ENCODE results near the gene CASK.

DNA sequence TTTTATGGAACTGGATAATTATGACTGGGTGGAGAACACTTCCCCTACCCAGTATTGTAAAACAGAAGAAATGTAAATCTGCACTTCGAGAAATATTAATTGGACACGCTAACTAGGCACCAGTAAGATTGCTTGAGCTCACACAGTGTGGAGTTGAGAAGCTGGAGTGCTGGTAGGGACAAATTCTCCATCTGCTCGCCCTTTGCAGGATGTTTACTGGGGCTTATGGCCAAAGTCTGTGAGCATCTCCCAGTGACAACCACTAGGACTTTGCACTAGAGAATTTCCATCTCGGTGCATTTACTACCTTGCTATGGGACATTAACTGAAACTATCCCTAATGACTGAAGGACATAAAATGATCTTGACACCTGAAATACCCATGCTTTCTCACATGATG is 268.3 kb downstream of the CASK start:
- no peak for TF ChIP-seq ZNF263 (CRISPR knock-in tag; IDR thresholded peaks at IDR 0.05; ENCODE audit: low read depth)
- TF ChIP-seq, protein P1, sequence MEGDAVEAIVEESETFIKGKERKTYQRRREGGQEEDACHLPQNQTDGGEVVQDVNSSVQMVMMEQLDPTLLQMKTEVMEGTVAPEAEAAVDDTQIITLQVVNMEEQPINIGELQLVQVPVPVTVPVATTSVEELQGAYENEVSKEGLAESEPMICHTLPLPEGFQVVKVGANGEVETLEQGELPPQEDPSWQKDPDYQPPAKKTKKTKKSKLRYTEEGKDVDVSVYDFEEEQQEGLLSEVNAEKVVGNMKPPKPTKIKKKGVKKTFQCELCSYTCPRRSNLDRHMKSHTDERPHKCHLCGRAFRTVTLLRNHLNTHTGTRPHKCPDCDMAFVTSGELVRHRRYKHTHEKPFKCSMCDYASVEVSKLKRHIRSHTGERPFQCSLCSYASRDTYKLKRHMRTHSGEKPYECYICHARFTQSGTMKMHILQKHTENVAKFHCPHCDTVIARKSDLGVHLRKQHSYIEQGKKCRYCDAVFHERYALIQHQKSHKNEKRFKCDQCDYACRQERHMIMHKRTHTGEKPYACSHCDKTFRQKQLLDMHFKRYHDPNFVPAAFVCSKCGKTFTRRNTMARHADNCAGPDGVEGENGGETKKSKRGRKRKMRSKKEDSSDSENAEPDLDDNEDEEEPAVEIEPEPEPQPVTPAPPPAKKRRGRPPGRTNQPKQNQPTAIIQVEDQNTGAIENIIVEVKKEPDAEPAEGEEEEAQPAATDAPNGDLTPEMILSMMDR (IDR thresholded peaks at IDR 0.05): no peak
- no peak for TF ChIP-seq MYBL2 (CRISPR knock-in tag; IDR thresholded peaks at IDR 0.05)
- TF ChIP-seq, protein P2, sequence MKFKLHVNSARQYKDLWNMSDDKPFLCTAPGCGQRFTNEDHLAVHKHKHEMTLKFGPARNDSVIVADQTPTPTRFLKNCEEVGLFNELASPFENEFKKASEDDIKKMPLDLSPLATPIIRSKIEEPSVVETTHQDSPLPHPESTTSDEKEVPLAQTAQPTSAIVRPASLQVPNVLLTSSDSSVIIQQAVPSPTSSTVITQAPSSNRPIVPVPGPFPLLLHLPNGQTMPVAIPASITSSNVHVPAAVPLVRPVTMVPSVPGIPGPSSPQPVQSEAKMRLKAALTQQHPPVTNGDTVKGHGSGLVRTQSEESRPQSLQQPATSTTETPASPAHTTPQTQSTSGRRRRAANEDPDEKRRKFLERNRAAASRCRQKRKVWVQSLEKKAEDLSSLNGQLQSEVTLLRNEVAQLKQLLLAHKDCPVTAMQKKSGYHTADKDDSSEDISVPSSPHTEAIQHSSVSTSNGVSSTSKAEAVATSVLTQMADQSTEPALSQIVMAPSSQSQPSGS (CRISPR knock-in tag; IDR thresholded peaks at IDR 0.05; ENCODE audit: borderline replicate concordance, low read depth): no peak
- TF ChIP-seq JUN (CRISPR knock-in tag; IDR thresholded peaks at IDR 0.05): no peak
- TF ChIP-seq FOXJ3 (CRISPR knock-in tag; IDR thresholded peaks at IDR 0.05; ENCODE audit: borderline replicate concordance): no peak
- TF ChIP-seq ETV6 (CRISPR knock-in tag; IDR thresholded peaks at IDR 0.05): no peak
- TF ChIP-seq FOXP1 (CRISPR knock-in tag; IDR thresholded peaks at IDR 0.05; ENCODE audit: borderline replicate concordance): no peak
- no peak for TF ChIP-seq ATF1 (CRISPR knock-in tag; IDR thresholded peaks at IDR 0.05)
- TF ChIP-seq, protein P3, sequence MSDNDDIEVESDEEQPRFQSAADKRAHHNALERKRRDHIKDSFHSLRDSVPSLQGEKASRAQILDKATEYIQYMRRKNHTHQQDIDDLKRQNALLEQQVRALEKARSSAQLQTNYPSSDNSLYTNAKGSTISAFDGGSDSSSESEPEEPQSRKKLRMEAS (CRISPR knock-in tag; IDR thresholded peaks at IDR 0.05): no peak
- TF ChIP-seq, protein P4, sequence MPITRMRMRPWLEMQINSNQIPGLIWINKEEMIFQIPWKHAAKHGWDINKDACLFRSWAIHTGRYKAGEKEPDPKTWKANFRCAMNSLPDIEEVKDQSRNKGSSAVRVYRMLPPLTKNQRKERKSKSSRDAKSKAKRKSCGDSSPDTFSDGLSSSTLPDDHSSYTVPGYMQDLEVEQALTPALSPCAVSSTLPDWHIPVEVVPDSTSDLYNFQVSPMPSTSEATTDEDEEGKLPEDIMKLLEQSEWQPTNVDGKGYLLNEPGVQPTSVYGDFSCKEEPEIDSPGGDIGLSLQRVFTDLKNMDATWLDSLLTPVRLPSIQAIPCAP (CRISPR knock-in tag; IDR thresholded peaks at IDR 0.05): no peak
- no peak for TF ChIP-seq ZNF317 (CRISPR knock-in tag; IDR thresholded peaks at IDR 0.05; ENCODE audit: borderline replicate concordance, low read depth)

Data from WTC11 (cell line).